HCT116 (cell line): ENCODE results near the gene KCNJ1. TPM values are rescaled to one million over a fixed set of nuclear protein-coding genes. Genes with fewer than 3 reads are reported as not detected.

ENCODE experiments used
- ATAC-seq: fragments of 200-7000 bp; cut with Tn5 transposase; 2 replicates; pipeline ENCODE4 v1.9.1; 2020; ENCODE audit warnings: mild to moderate bottlenecking, moderate library complexity
- BruUV-seq: library from RNA; stranded (reverse); fragments of 400-500 nt; replicated peaks from 2 replicates; lab custom pipeline; 2021; lab: Mats Ljungman, UMichigan
- CTCF ChIA-PET: fragments of 300-600 bp; sonication (Branson Sonifier 250); formaldehyde crosslinking; loops from one replicate; lab custom pipeline; 2021; ENCODE audit warnings: antibody characterized with exemption; lab: Charles Lee
- POLR2A ChIA-PET: fragments of 300-600, 350-600 bp; sonication (Branson Sonifier 250); formaldehyde crosslinking; loops from one replicate; lab custom pipeline; 2021; ENCODE audit warnings: antibody characterized with exemption; lab: Charles Lee
- RAD21 ChIA-PET, 2 experiments: fragments of 300-600 bp; sonication (Branson Sonifier 250); formaldehyde crosslinking; loops; one replicate each; lab custom pipeline; 2023; ENCODE audit warnings: low total read pairs in 2 of 2; ENCODE audit not compliant: uncharacterized antibody in 2 of 2, unreplicated experiment in 2 of 2, low non-redundant PET in 1 of 2; lab: Charles Lee
- DNase-seq: peaks from one replicate; pipeline ENCODE4 v3.0.0-alpha.2; 2010; ENCODE audit warnings: low read depth, low spot score
- H2AFZ ChIP-seq: fragments of 200-600 bp; shearing (Covaris generic), sonication (generic); 2 replicates; pipeline ENCODE4 v1.6.1; 2017; ENCODE audit warnings: low read depth, mixed run types, mixed read lengths, antibody characterized with exemption, low read length; ENCODE audit not compliant: poor library complexity, severe bottlenecking
- H3K27ac ChIP-seq: 2 replicates; pipeline ENCODE4 v1.5.1; 2012; ENCODE audit warnings: low read depth, low read length
- H3K27me3 ChIP-seq: fragments of 200-600 bp; sonication (generic); 2 replicates; pipeline ENCODE4 v1.6.1; 2016; ENCODE audit warnings: mixed run types, low read length, mixed read lengths; ENCODE audit not compliant: insufficient read depth
- H3K36me3 ChIP-seq, 2 experiments: fragments of 200-500 bp in 1 of 2; fragments of 200-600 bp in 1 of 2; sonication (Bioruptor generic) in 1 of 2; sonication (generic) in 1 of 2; 2 replicates each; pipeline versions ENCODE4 v1.5.1 to v1.6.1; 2014 to 2016; ENCODE audit warnings: low read length in 2 of 2, inconsistent platforms in 1 of 2, mixed read lengths in 1 of 2, mixed run types in 1 of 2; ENCODE audit not compliant: insufficient read depth in 2 of 2, control insufficient read depth in 1 of 2
- H3K4me1 ChIP-seq, 2 experiments: fragments of 200-600 bp in 1 of 2; sonication (generic) in 1 of 2; 2 replicates each; pipeline versions ENCODE4 v1.5.1 to v1.6.1; 2012 to 2017; ENCODE audit warnings: low read length in 2 of 2, inconsistent platforms in 1 of 2, mild to moderate bottlenecking in 1 of 2, mixed read lengths in 1 of 2, mixed run types in 1 of 2, moderate library complexity in 1 of 2; ENCODE audit not compliant: insufficient read depth in 2 of 2, control insufficient read depth in 1 of 2
- H3K4me2 ChIP-seq: fragments of 200-600 bp; sonication (generic); 2 replicates; pipeline ENCODE4 v1.6.1; 2017; ENCODE audit warnings: mixed run types, low read length, mixed read lengths
- H3K4me3 ChIP-seq, 2 experiments: fragments of 200-600 bp in 1 of 2; sonication (generic) in 1 of 2; replicated peaks in 1 of 2; 2 replicates each; pipeline ENCODE4 v1.5.1; 2011 to 2016; ENCODE audit warnings: low read length in 2 of 2, control low read depth in 1 of 2, low read depth in 1 of 2, mild to moderate bottlenecking in 1 of 2, mixed read lengths in 1 of 2, mixed run types in 1 of 2
- H3K79me2 ChIP-seq: fragments of 200-600 bp; sonication (generic); 2 replicates; pipeline ENCODE4 v1.6.1; 2017; ENCODE audit warnings: mild to moderate bottlenecking, mixed run types, low read length, moderate library complexity, mixed read lengths; ENCODE audit not compliant: insufficient read depth
- H3K9ac ChIP-seq: fragments of 200-600 bp; sonication (generic); 2 replicates; pipeline ENCODE4 v1.6.1; 2016; ENCODE audit warnings: low read length, mixed read lengths
- H3K9me2 ChIP-seq: fragments of 200-600 bp; sonication (generic), shearing (Covaris generic); 2 replicates; pipeline ENCODE4 v1.6.1; 2017; ENCODE audit warnings: mixed run types, mild to moderate bottlenecking, moderate library complexity; ENCODE audit not compliant: insufficient read depth
- H3K9me3 ChIP-seq, 2 experiments: fragments of 200-500 bp in 1 of 2; fragments of 200-600 bp in 1 of 2; sonication (Bioruptor generic) in 1 of 2; sonication (generic) in 1 of 2; 2 replicates each; pipeline ENCODE4 v1.6.1; 2014 to 2017; ENCODE audit warnings: low read length in 2 of 2, mixed read lengths in 2 of 2, inconsistent platforms in 1 of 2, low read depth in 1 of 2, mild to moderate bottlenecking in 1 of 2, mixed run types in 1 of 2, moderate library complexity in 1 of 2; ENCODE audit not compliant: control insufficient read depth in 1 of 2, insufficient read depth in 1 of 2
- H4K20me1 ChIP-seq: fragments of 200-600 bp; sonication (generic), shearing (Covaris generic); 2 replicates; pipeline ENCODE4 v1.6.1; 2017; ENCODE audit warnings: mixed run types, mild to moderate bottlenecking, moderate library complexity; ENCODE audit not compliant: insufficient read depth
- ATF3 ChIP-seq: IDR thresholded peaks from 2 replicates; pipeline ENCODE4 v1.6.1; 2012
- CBX3 ChIP-seq: IDR thresholded peaks from 2 replicates; pipeline ENCODE4 v1.6.1; 2012; ENCODE audit warnings: low read depth
- CEBPB ChIP-seq: IDR thresholded peaks from 2 replicates; pipeline ENCODE4 v1.6.1; 2012; ENCODE audit warnings: low read depth
- EGR1 ChIP-seq: IDR thresholded peaks from 2 replicates; pipeline ENCODE4 v1.6.1; 2012; ENCODE audit warnings: low read depth
- ELF1 ChIP-seq: IDR thresholded peaks from 2 replicates; pipeline ENCODE4 v1.6.1; 2012; ENCODE audit warnings: low read depth, borderline replicate concordance
- EZH2 ChIP-seq: fragments of 200-600 bp; sonication (generic); IDR thresholded peaks from 2 replicates; pipeline ENCODE4 v1.6.1; 2017; ENCODE audit warnings: antibody characterized with exemption, mixed run types
- EZH2phosphoT487 ChIP-seq: fragments of 200-600 bp; IDR thresholded peaks from 2 replicates; pipeline ENCODE4 v1.6.1; 2018; ENCODE audit warnings: antibody characterized with exemption, borderline replicate concordance
- FOSL1 ChIP-seq: IDR thresholded peaks from 2 replicates; pipeline ENCODE4 v1.6.1; 2012; ENCODE audit warnings: low read depth
- POLR2A ChIP-seq: IDR thresholded peaks from 2 replicates; pipeline ENCODE4 v1.7.0; 2011; ENCODE audit warnings: borderline replicate concordance; ENCODE audit not compliant: insufficient read depth, insufficient read length; ENCODE audit errors: extremely low read depth
- POLR2AphosphoS5 ChIP-seq: IDR thresholded peaks from 2 replicates; pipeline ENCODE4 v1.6.1; 2011; ENCODE audit warnings: mild to moderate bottlenecking, low read depth, low read length, moderate library complexity
- RAD21 ChIP-seq: IDR thresholded peaks from 2 replicates; pipeline ENCODE4 v1.6.1; 2012; ENCODE audit warnings: low read depth, mild to moderate bottlenecking
- SIN3A ChIP-seq: IDR thresholded peaks from 2 replicates; pipeline ENCODE4 v1.6.1; 2012; ENCODE audit warnings: low read depth
- YY1 ChIP-seq: IDR thresholded peaks from 2 replicates; pipeline ENCODE4 v1.6.1; 2011; ENCODE audit warnings: low read length, low read depth, moderate library complexity, mild to moderate bottlenecking; ENCODE audit not compliant: insufficient replicate concordance; ENCODE audit errors: extremely low read depth
- ZNF274 ChIP-seq: fragments of 200-500 bp; sonication (Bioruptor generic); IDR thresholded peaks from 2 replicates; pipeline ENCODE4 v1.6.1; 2014; ENCODE audit warnings: mild to moderate bottlenecking, low read depth, low read length, inconsistent platforms
- intact Hi-C: fragments of 100-400 bp; cut with micrococcal nuclease; formaldehyde crosslinking; loops from 2 replicates; pipeline ENCODE4 v1.10.0; 2022
- total RNA-seq: library from RNA; stranded (reverse); gene quantifications from one replicate; pipeline ENCODE4 v1.2.1, GENCODE V29; 2021; ENCODE audit not compliant: unreplicated experiment
- TF ChIP-seq, protein P1 (sequence below): IDR thresholded peaks from 2 replicates; pipeline ENCODE4 v1.6.1; 2012; ENCODE audit warnings: low read depth

KCNJ1 gene
- total RNA-seq, 1 experiment from 2014 or later, result 0.15 TPM

GRCh38 chr11:128904656-128905344 is 37.7 kb upstream of the KCNJ1 start:
- Histone ChIP-seq H3K36me3 (no peaks in the 10 kb centered on the region), H3K9me3 (no peaks in the 10 kb centered on the region), H3K9me2 (no peaks in the 10 kb centered on the region), H3K4me1 (peaks cover 23 to 42% of the 10 kb centered on the region in 2 experiments), H3K9ac (peak overlapping the region; percentile 60), H3K79me2 (no peaks in the 10 kb centered on the region), H3K4me3 (peak overlapping the region; percentile 58 to 69), H3K27me3 (no peaks in the 10 kb centered on the region), H3K4me2 (peak overlapping the region; percentile 93), H3K27ac (no peak overlapping the region; the same call in 1 of the 2 replicates), H4K20me1 (no peaks in the 10 kb centered on the region), H2AFZ (no peak overlapping the region)
- BruUV-seq, result no TSS peak
- ATAC-seq, result peak; percentile 59
- RAD21 ChIA-PET, result no interaction called here
- intact Hi-C loops, result no loop called here
- no peak for DNase-seq
- POLR2A ChIA-PET, result no interaction called here
- CTCF ChIA-PET, result interaction anchor here (0.9 to 6.5 kb wide), 7 partner anchors 10 to 732 kb away, joined by 3 to 55 read pairs (median 7); partner anchors contain the start of gene KCNJ5
- TF ChIP-seq EZH2phosphoT487 (no peak), POLR2A (no peak), ZNF274 (no peak), EGR1 (no peak), ELF1 (no peak), RAD21 (no peak), FOSL1 (no peak), ATF3 (no peak), EZH2 (no peak), YY1 (no peak), CBX3 (no peak), POLR2AphosphoS5 (no peak; the same call in 1 of the 2 replicates), SIN3A (no peak), CEBPB (no peak)
- TF ChIP-seq, protein P1, sequence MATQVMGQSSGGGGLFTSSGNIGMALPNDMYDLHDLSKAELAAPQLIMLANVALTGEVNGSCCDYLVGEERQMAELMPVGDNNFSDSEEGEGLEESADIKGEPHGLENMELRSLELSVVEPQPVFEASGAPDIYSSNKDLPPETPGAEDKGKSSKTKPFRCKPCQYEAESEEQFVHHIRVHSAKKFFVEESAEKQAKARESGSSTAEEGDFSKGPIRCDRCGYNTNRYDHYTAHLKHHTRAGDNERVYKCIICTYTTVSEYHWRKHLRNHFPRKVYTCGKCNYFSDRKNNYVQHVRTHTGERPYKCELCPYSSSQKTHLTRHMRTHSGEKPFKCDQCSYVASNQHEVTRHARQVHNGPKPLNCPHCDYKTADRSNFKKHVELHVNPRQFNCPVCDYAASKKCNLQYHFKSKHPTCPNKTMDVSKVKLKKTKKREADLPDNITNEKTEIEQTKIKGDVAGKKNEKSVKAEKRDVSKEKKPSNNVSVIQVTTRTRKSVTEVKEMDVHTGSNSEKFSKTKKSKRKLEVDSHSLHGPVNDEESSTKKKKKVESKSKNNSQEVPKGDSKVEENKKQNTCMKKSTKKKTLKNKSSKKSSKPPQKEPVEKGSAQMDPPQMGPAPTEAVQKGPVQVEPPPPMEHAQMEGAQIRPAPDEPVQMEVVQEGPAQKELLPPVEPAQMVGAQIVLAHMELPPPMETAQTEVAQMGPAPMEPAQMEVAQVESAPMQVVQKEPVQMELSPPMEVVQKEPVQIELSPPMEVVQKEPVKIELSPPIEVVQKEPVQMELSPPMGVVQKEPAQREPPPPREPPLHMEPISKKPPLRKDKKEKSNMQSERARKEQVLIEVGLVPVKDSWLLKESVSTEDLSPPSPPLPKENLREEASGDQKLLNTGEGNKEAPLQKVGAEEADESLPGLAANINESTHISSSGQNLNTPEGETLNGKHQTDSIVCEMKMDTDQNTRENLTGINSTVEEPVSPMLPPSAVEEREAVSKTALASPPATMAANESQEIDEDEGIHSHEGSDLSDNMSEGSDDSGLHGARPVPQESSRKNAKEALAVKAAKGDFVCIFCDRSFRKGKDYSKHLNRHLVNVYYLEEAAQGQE, result no peak
